Neural cell (in vitro differentiated cells): ENCODE data around the gene SCTR. TPM values are rescaled to one million over a fixed set of nuclear protein-coding genes. Genes with fewer than 3 reads are reported as not detected.

Source experiments
- H2AFZ ChIP-seq: fragments of 200-600, 300-800 bp; sonication (generic), shearing (Covaris generic); 2 replicates; pipeline ENCODE4 v1.6.0; 2014; ENCODE audit warnings: low read depth, mild to moderate bottlenecking, antibody characterized with exemption, low read length, moderate library complexity
- H3F3A ChIP-seq: fragments of 200-600 bp; shearing (Covaris generic); 2 replicates; pipeline ENCODE4 v1.6.1; 2016; ENCODE audit warnings: mild to moderate bottlenecking, moderate library complexity, mixed read lengths, antibody characterized with exemption, low read length; ENCODE audit not compliant: insufficient read depth, poor library complexity, severe bottlenecking
- H3K27ac ChIP-seq: fragments of 200-600, 300-800 bp; sonication (generic), shearing (Covaris generic); 2 replicates; pipeline ENCODE4 v1.5.1; 2014; ENCODE audit warnings: mild to moderate bottlenecking, low read length, moderate library complexity
- H3K27me3 ChIP-seq: fragments of 300-800, 200-600 bp; sonication (generic), shearing (Covaris generic); 2 replicates; pipeline ENCODE4 v1.6.0; 2014; ENCODE audit warnings: mild to moderate bottlenecking, low read depth, low read length, moderate library complexity; ENCODE audit not compliant: insufficient read depth
- H3K36me3 ChIP-seq: fragments of 300-800, 200-600 bp; sonication (generic), shearing (Covaris generic); 2 replicates; pipeline ENCODE4 v1.5.1; 2014; ENCODE audit warnings: mild to moderate bottlenecking, antibody characterized with exemption, low read length, moderate library complexity; ENCODE audit not compliant: insufficient read depth
- H3K4me2 ChIP-seq: fragments of 300-800, 200-600 bp; sonication (generic), shearing (Covaris generic); 2 replicates; pipeline ENCODE4 v1.6.0; 2014; ENCODE audit warnings: mild to moderate bottlenecking, low read length
- H3K4me3 ChIP-seq: fragments of 300-800, 200-600 bp; sonication (generic), shearing (Covaris generic); 2 replicates; pipeline ENCODE4 v1.5.1; 2014; ENCODE audit warnings: mild to moderate bottlenecking, low read length, moderate library complexity
- H3K79me2 ChIP-seq: fragments of 200-600 bp; shearing (Covaris generic); replicated peaks from 2 replicates; pipeline ENCODE4 v1.6.0; 2014; ENCODE audit warnings: mild to moderate bottlenecking, low read length, moderate library complexity; ENCODE audit not compliant: insufficient read depth
- H3K9ac ChIP-seq: fragments of 300-800, 200-600 bp; sonication (generic), shearing (Covaris generic); 2 replicates; pipeline ENCODE4 v1.6.1; 2016; ENCODE audit warnings: mild to moderate bottlenecking, low read length, mixed read lengths
- H3K9me2 ChIP-seq: fragments of 200-600 bp; shearing (Covaris generic); 2 replicates; pipeline ENCODE4 v1.6.1; 2016; ENCODE audit warnings: mild to moderate bottlenecking, low read length, mixed read lengths; ENCODE audit not compliant: insufficient read depth
- H3K9me3 ChIP-seq: fragments of 200-600, 300-800 bp; sonication (generic), shearing (Covaris generic); 2 replicates; pipeline ENCODE4 v1.6.1; 2016; ENCODE audit warnings: mild to moderate bottlenecking, mixed run types, low read length, moderate library complexity, mixed read lengths
- H4K20me1 ChIP-seq: fragments of 200-600 bp; shearing (Covaris generic); 2 replicates; pipeline ENCODE4 v1.6.1; 2016; ENCODE audit warnings: mild to moderate bottlenecking, mixed run types; ENCODE audit not compliant: insufficient read depth
- EP300 ChIP-seq: fragments of 450-650 bp; conservative IDR thresholded peaks from 2 replicates; pipeline ENCODE4 v1.6.1; 2014; ENCODE audit warnings: antibody characterized with exemption, mild to moderate bottlenecking, moderate library complexity; ENCODE audit not compliant: poor library complexity, severe bottlenecking
- EZH2 ChIP-seq: fragments of 200-600, 300-800 bp; shearing (Covaris generic), sonication (generic); IDR thresholded peaks from 2 replicates; pipeline ENCODE4 v1.6.1; 2014; ENCODE audit warnings: antibody characterized with exemption, low read length, borderline replicate concordance, mild to moderate bottlenecking; ENCODE audit not compliant: insufficient read depth, poor library complexity, severe bottlenecking
- MXI1 ChIP-seq: fragments of 450-650 bp; conservative IDR thresholded peaks from 2 replicates; pipeline ENCODE4 v1.6.1; 2014; ENCODE audit warnings: antibody characterized with exemption, mild to moderate bottlenecking; ENCODE audit not compliant: poor library complexity, severe bottlenecking
- POLR2AphosphoS5 ChIP-seq: IDR thresholded peaks from 2 replicates; pipeline ENCODE4 v1.6.1; 2012
- RAD21 ChIP-seq: fragments of 450-650 bp; conservative IDR thresholded peaks from 2 replicates; pipeline ENCODE4 v1.6.1; 2014; ENCODE audit warnings: antibody characterized with exemption, mild to moderate bottlenecking, moderate library complexity
- SMC3 ChIP-seq: fragments of 450-650 bp; conservative IDR thresholded peaks from 2 replicates; pipeline ENCODE4 v1.6.1; 2014; ENCODE audit warnings: antibody characterized with exemption, mild to moderate bottlenecking, moderate library complexity; ENCODE audit not compliant: poor library complexity
- TAF1 ChIP-seq: IDR thresholded peaks from 2 replicates; pipeline ENCODE4 v1.6.1; 2012; ENCODE audit warnings: low read depth
- polyA plus RNA-seq: library from polyadenylated mRNA; depleted of rRNA; stranded (reverse); fragments of >200 nt; gene quantifications from 2 replicates; pipeline ENCODE4 v1.2.3, GENCODE V29; 2014
- TF ChIP-seq, protein P1 (sequence below): fragments of 450-650 bp; IDR thresholded peaks from 2 replicates; pipeline ENCODE4 v1.5.1; 2014; ENCODE audit warnings: antibody characterized with exemption, mild to moderate bottlenecking, moderate library complexity; ENCODE audit not compliant: poor library complexity, severe bottlenecking
- TF ChIP-seq, protein P2 (sequence below): IDR thresholded peaks from 2 replicates; pipeline ENCODE4 v1.6.1; 2012; ENCODE audit warnings: borderline replicate concordance

Gene SCTR
- polyA plus RNA-seq, 1 donor from 2014 or later, result 0.12 TPM

DNA sequence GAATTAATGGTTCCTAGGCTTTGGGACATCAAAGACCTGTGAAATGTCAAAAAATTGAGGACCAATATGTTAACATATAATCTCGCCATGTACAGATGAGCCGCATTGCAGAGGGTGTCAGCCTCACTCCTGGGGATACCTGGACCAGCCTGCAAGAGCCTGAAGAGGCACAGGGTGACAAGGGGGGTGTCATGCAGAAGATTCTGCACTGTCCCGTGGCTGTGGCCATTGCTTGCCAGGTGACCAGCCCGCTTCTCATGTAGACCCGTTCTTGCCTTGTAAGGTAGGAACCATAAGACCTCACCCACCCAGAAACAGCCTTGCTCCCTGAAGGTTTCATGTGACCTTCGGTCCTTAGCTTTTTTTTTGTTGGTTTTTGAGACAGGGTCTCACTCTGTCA, 55.2 kb downstream of the SCTR start:
- no peak overlapping the region for H3K4me3 ChIP-seq
- H3K9me3 ChIP-seq, result no peaks in the 10 kb centered on the region
- no peaks in the 10 kb centered on the region for H4K20me1 ChIP-seq
- TF ChIP-seq EP300, result no peak
- TF ChIP-seq, protein P1, sequence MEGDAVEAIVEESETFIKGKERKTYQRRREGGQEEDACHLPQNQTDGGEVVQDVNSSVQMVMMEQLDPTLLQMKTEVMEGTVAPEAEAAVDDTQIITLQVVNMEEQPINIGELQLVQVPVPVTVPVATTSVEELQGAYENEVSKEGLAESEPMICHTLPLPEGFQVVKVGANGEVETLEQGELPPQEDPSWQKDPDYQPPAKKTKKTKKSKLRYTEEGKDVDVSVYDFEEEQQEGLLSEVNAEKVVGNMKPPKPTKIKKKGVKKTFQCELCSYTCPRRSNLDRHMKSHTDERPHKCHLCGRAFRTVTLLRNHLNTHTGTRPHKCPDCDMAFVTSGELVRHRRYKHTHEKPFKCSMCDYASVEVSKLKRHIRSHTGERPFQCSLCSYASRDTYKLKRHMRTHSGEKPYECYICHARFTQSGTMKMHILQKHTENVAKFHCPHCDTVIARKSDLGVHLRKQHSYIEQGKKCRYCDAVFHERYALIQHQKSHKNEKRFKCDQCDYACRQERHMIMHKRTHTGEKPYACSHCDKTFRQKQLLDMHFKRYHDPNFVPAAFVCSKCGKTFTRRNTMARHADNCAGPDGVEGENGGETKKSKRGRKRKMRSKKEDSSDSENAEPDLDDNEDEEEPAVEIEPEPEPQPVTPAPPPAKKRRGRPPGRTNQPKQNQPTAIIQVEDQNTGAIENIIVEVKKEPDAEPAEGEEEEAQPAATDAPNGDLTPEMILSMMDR, result no peak
- TF ChIP-seq RAD21, result no peak
- TF ChIP-seq TAF1, result no peak
- TF ChIP-seq MXI1, result no peak
- TF ChIP-seq, protein P2, sequence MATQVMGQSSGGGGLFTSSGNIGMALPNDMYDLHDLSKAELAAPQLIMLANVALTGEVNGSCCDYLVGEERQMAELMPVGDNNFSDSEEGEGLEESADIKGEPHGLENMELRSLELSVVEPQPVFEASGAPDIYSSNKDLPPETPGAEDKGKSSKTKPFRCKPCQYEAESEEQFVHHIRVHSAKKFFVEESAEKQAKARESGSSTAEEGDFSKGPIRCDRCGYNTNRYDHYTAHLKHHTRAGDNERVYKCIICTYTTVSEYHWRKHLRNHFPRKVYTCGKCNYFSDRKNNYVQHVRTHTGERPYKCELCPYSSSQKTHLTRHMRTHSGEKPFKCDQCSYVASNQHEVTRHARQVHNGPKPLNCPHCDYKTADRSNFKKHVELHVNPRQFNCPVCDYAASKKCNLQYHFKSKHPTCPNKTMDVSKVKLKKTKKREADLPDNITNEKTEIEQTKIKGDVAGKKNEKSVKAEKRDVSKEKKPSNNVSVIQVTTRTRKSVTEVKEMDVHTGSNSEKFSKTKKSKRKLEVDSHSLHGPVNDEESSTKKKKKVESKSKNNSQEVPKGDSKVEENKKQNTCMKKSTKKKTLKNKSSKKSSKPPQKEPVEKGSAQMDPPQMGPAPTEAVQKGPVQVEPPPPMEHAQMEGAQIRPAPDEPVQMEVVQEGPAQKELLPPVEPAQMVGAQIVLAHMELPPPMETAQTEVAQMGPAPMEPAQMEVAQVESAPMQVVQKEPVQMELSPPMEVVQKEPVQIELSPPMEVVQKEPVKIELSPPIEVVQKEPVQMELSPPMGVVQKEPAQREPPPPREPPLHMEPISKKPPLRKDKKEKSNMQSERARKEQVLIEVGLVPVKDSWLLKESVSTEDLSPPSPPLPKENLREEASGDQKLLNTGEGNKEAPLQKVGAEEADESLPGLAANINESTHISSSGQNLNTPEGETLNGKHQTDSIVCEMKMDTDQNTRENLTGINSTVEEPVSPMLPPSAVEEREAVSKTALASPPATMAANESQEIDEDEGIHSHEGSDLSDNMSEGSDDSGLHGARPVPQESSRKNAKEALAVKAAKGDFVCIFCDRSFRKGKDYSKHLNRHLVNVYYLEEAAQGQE, result no peak
- TF ChIP-seq POLR2AphosphoS5, result no peak
- TF ChIP-seq SMC3, result no peak
- no peak overlapping the region for H2AFZ ChIP-seq
- H3K27me3 ChIP-seq, result no peaks in the 10 kb centered on the region
- no peaks in the 10 kb centered on the region for H3F3A ChIP-seq
- H3K9ac ChIP-seq, result no peak overlapping the region
- no peak overlapping the region for H3K27ac ChIP-seq
- H3K9me2 ChIP-seq, result no peaks in the 10 kb centered on the region
- no peak overlapping the region for H3K4me2 ChIP-seq
- no peaks in the 10 kb centered on the region for H3K79me2 ChIP-seq
- no peaks in the 10 kb centered on the region for H3K36me3 ChIP-seq

DNA sequence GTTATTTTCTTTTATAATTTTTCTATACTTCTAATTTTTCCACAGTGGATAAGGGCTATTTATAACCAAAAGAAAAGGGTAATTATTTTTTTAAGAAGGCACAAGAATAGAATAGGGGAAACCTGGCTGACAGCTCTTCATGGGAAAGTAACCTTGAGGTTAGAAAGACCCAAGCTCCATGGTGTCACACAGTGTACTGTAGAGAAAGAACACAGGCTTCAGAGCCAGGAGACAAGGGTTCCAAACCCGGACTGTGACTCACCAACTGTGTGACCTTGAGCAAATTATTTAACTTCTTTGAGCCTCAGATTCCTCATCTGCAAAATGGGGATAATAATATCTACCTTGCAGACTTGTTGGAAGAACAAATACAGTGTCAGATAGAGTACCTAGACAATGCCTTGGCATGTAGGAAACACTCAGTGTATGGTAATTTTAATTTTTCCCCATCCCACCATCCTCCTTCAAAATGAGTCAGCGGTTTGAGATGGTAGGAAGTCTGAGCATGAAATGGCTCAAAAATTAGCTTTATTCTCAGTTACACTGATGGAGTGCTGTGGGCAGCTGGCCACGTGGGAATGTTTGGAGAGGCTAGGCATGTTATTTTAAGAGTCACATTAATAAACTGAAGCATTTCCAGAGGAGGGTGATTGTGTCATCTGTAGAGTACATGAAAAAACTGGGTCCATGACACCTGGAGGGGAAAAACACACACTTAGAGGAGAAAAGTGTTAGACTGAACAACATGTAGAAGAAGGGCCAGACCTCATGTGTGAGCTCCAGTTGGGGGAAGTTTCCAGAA, 55.9 kb downstream of the SCTR start:
- Histone ChIP-seq H4K20me1 (no peaks in the 10 kb centered on the region), H3K27me3 (no peaks in the 10 kb centered on the region), H2AFZ (no peak overlapping the region), H3K9ac (no peak overlapping the region), H3K9me3 (no peaks in the 10 kb centered on the region), H3K36me3 (no peaks in the 10 kb centered on the region), H3F3A (no peaks in the 10 kb centered on the region), H3K4me3 (no peak overlapping the region), H3K79me2 (no peaks in the 10 kb centered on the region), H3K9me2 (no peaks in the 10 kb centered on the region), H3K27ac (no peak overlapping the region), H3K4me2 (no peak overlapping the region)
- no peak for TF ChIP-seq POLR2AphosphoS5
- TF ChIP-seq EZH2, result no peak
- TF ChIP-seq, protein P1, result no peak
- no peak for TF ChIP-seq MXI1
- no peak for TF ChIP-seq EP300
- no peak for TF ChIP-seq RAD21
- TF ChIP-seq, protein P2, result no peak
- TF ChIP-seq SMC3, result no peak
- TF ChIP-seq TAF1, result no peak
